ENCODE results near the gene GRIFIN.

DNA sequence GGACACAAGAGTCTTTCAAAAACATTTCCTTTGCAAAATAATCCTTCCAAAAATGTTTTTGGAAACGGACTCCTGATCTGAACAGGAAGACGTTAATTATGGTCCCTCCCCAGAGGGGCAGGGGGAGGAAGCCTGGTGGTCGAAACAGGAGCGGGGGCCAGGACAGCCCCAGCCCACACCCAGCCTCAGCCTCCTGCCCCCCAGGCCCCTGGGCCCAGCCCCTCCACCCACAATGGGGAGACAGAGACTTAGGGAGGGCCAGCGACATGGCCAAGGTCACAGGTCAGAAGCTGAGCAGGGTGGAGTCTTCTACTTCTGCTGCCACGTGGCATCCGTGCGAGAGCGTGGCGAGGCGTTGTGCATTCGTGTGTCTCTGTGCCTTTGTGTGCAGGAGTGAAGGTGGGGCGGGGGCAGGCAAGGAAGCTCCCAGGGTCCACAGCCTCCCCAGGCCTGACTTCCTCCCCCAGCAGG is 14.0 kb upstream of the GRIFIN start:
- no peak for TF ChIP-seq EZH2 (IDR thresholded peaks at IDR 0.05; ENCODE audit: low read length)
- TF ChIP-seq CTCF (optimal IDR thresholded peaks at IDR 0.05 in 1 of 3, IDR thresholded peaks at IDR 0.05 in 1 of 3, conservative IDR thresholded peaks at IDR 0.05 in 1 of 3; ENCODE audit: extremely low read depth in 1 of 3, insufficient read depth in 2 of 3, low read length in 3 of 3), result no peak
